Measurements from ENCODE around the gene JUP.

JUP gene

DNA sequence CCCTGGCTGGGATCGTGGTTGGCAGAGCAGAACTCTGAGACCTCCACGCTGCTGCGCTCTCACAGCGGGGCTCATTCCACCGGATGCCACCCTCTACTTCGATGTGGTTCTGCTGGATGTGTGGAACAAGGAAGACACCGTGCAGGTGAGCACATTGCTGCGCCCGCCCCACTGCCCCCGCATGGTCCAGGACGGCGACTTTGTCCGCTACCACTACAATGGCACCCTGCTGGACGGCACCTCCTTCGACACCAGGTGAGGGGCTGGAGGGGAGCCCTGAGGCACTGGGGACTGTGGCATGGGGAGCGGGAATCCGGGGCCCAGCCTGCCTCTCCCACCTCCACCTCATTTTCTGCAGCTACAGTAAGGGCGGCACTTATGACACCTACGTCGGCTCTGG lies 31.5 kb upstream of the JUP start:
- no peak for ATAC-seq
- TF ChIP-seq, protein P1, sequence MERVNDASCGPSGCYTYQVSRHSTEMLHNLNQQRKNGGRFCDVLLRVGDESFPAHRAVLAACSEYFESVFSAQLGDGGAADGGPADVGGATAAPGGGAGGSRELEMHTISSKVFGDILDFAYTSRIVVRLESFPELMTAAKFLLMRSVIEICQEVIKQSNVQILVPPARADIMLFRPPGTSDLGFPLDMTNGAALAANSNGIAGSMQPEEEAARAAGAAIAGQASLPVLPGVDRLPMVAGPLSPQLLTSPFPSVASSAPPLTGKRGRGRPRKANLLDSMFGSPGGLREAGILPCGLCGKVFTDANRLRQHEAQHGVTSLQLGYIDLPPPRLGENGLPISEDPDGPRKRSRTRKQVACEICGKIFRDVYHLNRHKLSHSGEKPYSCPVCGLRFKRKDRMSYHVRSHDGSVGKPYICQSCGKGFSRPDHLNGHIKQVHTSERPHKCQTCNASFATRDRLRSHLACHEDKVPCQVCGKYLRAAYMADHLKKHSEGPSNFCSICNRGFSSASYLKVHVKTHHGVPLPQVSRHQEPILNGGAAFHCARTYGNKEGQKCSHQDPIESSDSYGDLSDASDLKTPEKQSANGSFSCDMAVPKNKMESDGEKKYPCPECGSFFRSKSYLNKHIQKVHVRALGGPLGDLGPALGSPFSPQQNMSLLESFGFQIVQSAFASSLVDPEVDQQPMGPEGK (CRISPR knock-in tag; IDR thresholded peaks at IDR 0.05; ENCODE audit: borderline replicate concordance): no peak
- no peak for TF ChIP-seq PPARA (CRISPR knock-in tag; IDR thresholded peaks at IDR 0.05; ENCODE audit: borderline replicate concordance)
- TF ChIP-seq ZC3H10 (CRISPR knock-in tag; IDR thresholded peaks at IDR 0.05): no peak
- no peak for TF ChIP-seq ZNF565 (CRISPR knock-in tag; conservative IDR thresholded peaks at IDR 0.05; ENCODE audit: low read depth)
- TF ChIP-seq, protein P2, sequence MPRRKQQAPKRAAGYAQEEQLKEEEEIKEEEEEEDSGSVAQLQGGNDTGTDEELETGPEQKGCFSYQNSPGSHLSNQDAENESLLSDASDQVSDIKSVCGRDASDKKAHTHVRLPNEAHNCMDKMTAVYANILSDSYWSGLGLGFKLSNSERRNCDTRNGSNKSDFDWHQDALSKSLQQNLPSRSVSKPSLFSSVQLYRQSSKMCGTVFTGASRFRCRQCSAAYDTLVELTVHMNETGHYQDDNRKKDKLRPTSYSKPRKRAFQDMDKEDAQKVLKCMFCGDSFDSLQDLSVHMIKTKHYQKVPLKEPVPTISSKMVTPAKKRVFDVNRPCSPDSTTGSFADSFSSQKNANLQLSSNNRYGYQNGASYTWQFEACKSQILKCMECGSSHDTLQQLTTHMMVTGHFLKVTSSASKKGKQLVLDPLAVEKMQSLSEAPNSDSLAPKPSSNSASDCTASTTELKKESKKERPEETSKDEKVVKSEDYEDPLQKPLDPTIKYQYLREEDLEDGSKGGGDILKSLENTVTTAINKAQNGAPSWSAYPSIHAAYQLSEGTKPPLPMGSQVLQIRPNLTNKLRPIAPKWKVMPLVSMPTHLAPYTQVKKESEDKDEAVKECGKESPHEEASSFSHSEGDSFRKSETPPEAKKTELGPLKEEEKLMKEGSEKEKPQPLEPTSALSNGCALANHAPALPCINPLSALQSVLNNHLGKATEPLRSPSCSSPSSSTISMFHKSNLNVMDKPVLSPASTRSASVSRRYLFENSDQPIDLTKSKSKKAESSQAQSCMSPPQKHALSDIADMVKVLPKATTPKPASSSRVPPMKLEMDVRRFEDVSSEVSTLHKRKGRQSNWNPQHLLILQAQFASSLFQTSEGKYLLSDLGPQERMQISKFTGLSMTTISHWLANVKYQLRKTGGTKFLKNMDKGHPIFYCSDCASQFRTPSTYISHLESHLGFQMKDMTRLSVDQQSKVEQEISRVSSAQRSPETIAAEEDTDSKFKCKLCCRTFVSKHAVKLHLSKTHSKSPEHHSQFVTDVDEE (CRISPR knock-in tag; IDR thresholded peaks at IDR 0.05): no peak
- TF ChIP-seq ESRRG (CRISPR knock-in tag; IDR thresholded peaks at IDR 0.05): no peak
- no peak for TF ChIP-seq SNAI2 (CRISPR knock-in tag; IDR thresholded peaks at IDR 0.05)
- TF ChIP-seq, protein P3, sequence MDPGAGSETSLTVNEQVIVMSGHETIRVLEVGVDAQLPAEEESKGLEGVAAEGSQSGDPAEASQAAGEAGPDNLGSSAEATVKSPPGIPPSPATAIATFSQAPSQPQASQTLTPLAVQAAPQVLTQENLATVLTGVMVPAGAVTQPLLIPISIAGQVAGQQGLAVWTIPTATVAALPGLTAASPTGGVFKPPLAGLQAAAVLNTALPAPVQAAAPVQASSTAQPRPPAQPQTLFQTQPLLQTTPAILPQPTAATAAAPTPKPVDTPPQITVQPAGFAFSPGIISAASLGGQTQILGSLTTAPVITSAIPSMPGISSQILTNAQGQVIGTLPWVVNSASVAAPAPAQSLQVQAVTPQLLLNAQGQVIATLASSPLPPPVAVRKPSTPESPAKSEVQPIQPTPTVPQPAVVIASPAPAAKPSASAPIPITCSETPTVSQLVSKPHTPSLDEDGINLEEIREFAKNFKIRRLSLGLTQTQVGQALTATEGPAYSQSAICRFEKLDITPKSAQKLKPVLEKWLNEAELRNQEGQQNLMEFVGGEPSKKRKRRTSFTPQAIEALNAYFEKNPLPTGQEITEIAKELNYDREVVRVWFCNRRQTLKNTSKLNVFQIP (CRISPR knock-in tag; IDR thresholded peaks at IDR 0.05; ENCODE audit: borderline replicate concordance, low read depth): no peak
- TF ChIP-seq ZFP30 (CRISPR knock-in tag; IDR thresholded peaks at IDR 0.05): no peak
- TF ChIP-seq ZNF70 (CRISPR knock-in tag; IDR thresholded peaks at IDR 0.05): no peak

DNA sequence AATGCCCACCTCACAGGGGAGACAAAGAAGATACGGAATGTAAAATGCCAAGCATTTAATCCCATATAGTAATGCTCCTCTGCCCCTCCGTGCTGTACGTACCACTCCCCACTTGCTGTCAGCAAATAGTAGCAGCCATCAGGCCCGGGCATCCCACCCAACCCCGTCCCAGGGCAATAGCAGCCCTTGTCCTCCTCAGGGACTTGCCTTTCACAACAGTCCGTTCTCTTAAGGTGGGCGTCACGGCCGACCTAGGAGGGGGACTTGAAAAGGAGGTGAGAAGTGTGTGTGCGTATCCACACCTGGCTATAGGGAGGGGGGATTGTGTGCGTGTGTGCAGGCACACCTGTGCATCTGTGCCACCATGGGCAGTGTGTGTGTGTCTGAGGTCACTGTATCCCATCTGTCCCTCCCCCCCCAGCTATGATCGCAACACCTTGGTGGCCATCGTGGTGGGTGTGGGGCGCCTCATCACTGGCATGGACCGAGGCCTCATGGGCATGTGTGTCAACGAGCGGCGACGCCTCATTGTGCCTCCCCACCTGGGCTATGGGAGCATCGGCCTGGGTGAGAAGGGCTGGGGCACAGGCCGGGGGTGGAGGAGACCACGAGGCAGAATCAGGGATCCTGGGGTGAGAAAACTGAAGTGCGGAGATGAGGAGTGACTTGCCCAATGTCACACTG lies 30.3 kb upstream of the JUP start:
- TF ChIP-seq ZNF70 (CRISPR knock-in tag; IDR thresholded peaks at IDR 0.05) (no peak), ZNF8 (CRISPR knock-in tag; IDR thresholded peaks at IDR 0.05) (no peak), ESRRG (CRISPR knock-in tag; IDR thresholded peaks at IDR 0.05) (no peak), ZNF565 (CRISPR knock-in tag; conservative IDR thresholded peaks at IDR 0.05; ENCODE audit: low read depth) (no peak), ZC3H10 (CRISPR knock-in tag; IDR thresholded peaks at IDR 0.05) (no peak), ZFP30 (CRISPR knock-in tag; IDR thresholded peaks at IDR 0.05) (no peak), GLIS3 (CRISPR knock-in tag; IDR thresholded peaks at IDR 0.05) (no peak), ZFP3 (CRISPR knock-in tag; IDR thresholded peaks at IDR 0.05) (no peak), RARB (CRISPR knock-in tag; IDR thresholded peaks at IDR 0.05) (no peak), TCF4 (CRISPR knock-in tag; IDR thresholded peaks at IDR 0.05; ENCODE audit: borderline replicate concordance) (no peak)
- TF ChIP-seq, protein P4, sequence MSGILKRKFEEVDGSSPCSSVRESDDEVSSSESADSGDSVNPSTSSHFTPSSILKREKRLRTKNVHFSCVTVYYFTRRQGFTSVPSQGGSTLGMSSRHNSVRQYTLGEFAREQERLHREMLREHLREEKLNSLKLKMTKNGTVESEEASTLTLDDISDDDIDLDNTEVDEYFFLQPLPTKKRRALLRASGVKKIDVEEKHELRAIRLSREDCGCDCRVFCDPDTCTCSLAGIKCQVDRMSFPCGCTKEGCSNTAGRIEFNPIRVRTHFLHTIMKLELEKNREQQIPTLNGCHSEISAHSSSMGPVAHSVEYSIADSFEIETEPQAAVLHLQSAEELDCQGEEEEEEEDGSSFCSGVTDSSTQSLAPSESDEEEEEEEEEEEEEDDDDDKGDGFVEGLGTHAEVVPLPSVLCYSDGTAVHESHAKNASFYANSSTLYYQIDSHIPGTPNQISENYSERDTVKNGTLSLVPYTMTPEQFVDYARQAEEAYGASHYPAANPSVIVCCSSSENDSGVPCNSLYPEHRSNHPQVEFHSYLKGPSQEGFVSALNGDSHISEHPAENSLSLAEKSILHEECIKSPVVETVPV (CRISPR knock-in tag; IDR thresholded peaks at IDR 0.05): no peak
- TF ChIP-seq, protein P3 (CRISPR knock-in tag; IDR thresholded peaks at IDR 0.05; ENCODE audit: borderline replicate concordance, low read depth): no peak
- TF ChIP-seq, protein P1 (CRISPR knock-in tag; IDR thresholded peaks at IDR 0.05; ENCODE audit: borderline replicate concordance): no peak
- TF ChIP-seq, protein P5, sequence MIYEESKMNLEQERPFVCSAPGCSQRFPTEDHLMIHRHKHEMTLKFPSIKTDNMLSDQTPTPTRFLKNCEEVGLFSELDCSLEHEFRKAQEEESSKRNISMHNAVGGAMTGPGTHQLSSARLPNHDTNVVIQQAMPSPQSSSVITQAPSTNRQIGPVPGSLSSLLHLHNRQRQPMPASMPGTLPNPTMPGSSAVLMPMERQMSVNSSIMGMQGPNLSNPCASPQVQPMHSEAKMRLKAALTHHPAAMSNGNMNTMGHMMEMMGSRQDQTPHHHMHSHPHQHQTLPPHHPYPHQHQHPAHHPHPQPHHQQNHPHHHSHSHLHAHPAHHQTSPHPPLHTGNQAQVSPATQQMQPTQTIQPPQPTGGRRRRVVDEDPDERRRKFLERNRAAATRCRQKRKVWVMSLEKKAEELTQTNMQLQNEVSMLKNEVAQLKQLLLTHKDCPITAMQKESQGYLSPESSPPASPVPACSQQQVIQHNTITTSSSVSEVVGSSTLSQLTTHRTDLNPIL (CRISPR knock-in tag; IDR thresholded peaks at IDR 0.05; ENCODE audit: low read depth): no peak
- TF ChIP-seq, protein P2 (CRISPR knock-in tag; IDR thresholded peaks at IDR 0.05): no peak
- ATAC-seq: no peak
